Nephron progenitor cell (in vitro differentiated cells): ENCODE results near the gene EXO5.

Source experiments
- DNase-seq: peaks from one replicate; pipeline ENCODE4 v3.0.0; 2021
- H3K27ac Mint-ChIP-seq: 2 replicates; pipeline ENCODE4 v1.8.0; 2021; ENCODE audit warnings: mild to moderate bottlenecking, moderate library complexity, mixed read lengths
- H3K27me3 Mint-ChIP-seq: 2 replicates; pipeline ENCODE4 v1.8.0; 2021; ENCODE audit warnings: mild to moderate bottlenecking, low read depth, mixed read lengths; ENCODE audit not compliant: poor library complexity
- H3K36me3 Mint-ChIP-seq: 2 replicates; pipeline ENCODE4 v1.8.0; 2021; ENCODE audit warnings: low read depth, mixed read lengths
- H3K4me1 Mint-ChIP-seq: 2 replicates; pipeline ENCODE4 v1.8.0; 2021; ENCODE audit warnings: mixed read lengths
- H3K4me3 Mint-ChIP-seq: 2 replicates; pipeline ENCODE4 v1.8.0; 2021; ENCODE audit warnings: mild to moderate bottlenecking, moderate library complexity, mixed read lengths
- H3K9me3 Mint-ChIP-seq: 2 replicates; pipeline ENCODE4 v1.8.0; 2021; ENCODE audit warnings: mild to moderate bottlenecking, moderate library complexity, mixed read lengths
- CTCF ChIP-seq: fragments of 200-600 bp; sonication (generic); IDR thresholded peaks from 2 replicates; pipeline ENCODE4 v1.5.0; 2021; ENCODE audit warnings: antibody characterized with exemption

EXO5 gene

GRCh38 chr1:40508375-40509341 is at the start of gene EXO5:
TSS of gene EXO5 (plus strand) at chr1:40508767. CDS start at chr1:40514545, 5,778 bp downstream.
- peak within 1 kb of the TSS; percentile 78 for H3K4me3 Mint-ChIP-seq
- peak; percentile 58 for DNase-seq
- peaks cover 8% of the 10 kb centered on the region for H3K4me1 Mint-ChIP-seq
- H3K9me3 Mint-ChIP-seq = peaks cover 90% of the 10 kb centered on the region
- H3K36me3 Mint-ChIP-seq = peaks cover 88% of the 10 kb centered on the region
- TF ChIP-seq CTCF = no peak
- peak within 1 kb of the TSS; percentile 32 for H3K27ac Mint-ChIP-seq
- peaks cover 10% of the 10 kb centered on the region for H3K27me3 Mint-ChIP-seq

- H3K4me3 Mint-ChIP-seq = no peak overlapping the region
- peaks cover 100% of the 10 kb centered on the region for H3K9me3 Mint-ChIP-seq
- H3K27me3 Mint-ChIP-seq = peaks cover 7% of the 10 kb centered on the region
- no peak for DNase-seq
- no peak overlapping the region for H3K27ac Mint-ChIP-seq
- H3K36me3 Mint-ChIP-seq = peaks cover 99% of the 10 kb centered on the region
- no peak for TF ChIP-seq CTCF
- H3K4me1 Mint-ChIP-seq = no peaks in the 10 kb centered on the region
Measured at GRCh38 chr1:40462956-40463590, 45.5 kb upstream of the EXO5 start.

GRCh38 chr1:40469327-40469726 is 39.2 kb upstream of the EXO5 start:
- Mint-ChIP-seq H3K36me3 (peaks cover 65% of the 10 kb centered on the region), H3K27me3 (peaks cover 16% of the 10 kb centered on the region), H3K27ac (no peak overlapping the region), H3K9me3 (peaks cover 100% of the 10 kb centered on the region), H3K4me1 (no peaks in the 10 kb centered on the region), H3K4me3 (no peak overlapping the region)
- no peak for DNase-seq
- TF ChIP-seq CTCF = no peak

- H3K9me3 Mint-ChIP-seq = peaks cover 76% of the 10 kb centered on the region
Measured at GRCh38 chr1:40475268-40475667, 33.3 kb upstream of the EXO5 start.

GRCh38 chr1:40476924-40477677 is 31.5 kb upstream of the EXO5 start, which contains the start of gene ZFP69:
TSS of gene ZFP69 (plus strand) at chr1:40477290. CDS start at chr1:40479362, 2,072 bp downstream.
- H3K4me1 Mint-ChIP-seq = peaks cover 22% of the 10 kb centered on the region
- H3K4me3 Mint-ChIP-seq = peak within 1 kb of the TSS; percentile 87
- peak within 1 kb of the TSS; percentile 22 for H3K27ac Mint-ChIP-seq
- H3K27me3 Mint-ChIP-seq = peaks cover 7% of the 10 kb centered on the region
- DNase-seq = peak; percentile 79
- H3K36me3 Mint-ChIP-seq = peaks cover 41% of the 10 kb centered on the region
- H3K9me3 Mint-ChIP-seq = peaks cover 65% of the 10 kb centered on the region
- no peak for TF ChIP-seq CTCF

More at GRCh38 chr1:40475268-40475667, 33.3 kb upstream of the EXO5 start:
- Mint-ChIP-seq H3K4me3 (no peak overlapping the region), H3K4me1 (peaks cover 22% of the 10 kb centered on the region), H3K27ac (no peak overlapping the region), H3K27me3 (peaks cover 11% of the 10 kb centered on the region), H3K36me3 (peaks cover 30% of the 10 kb centered on the region)
- no peak for TF ChIP-seq CTCF
- DNase-seq = no peak
